Measurements from ENCODE around the gene HTT-AS.

The HTT-AS gene

DNA sequence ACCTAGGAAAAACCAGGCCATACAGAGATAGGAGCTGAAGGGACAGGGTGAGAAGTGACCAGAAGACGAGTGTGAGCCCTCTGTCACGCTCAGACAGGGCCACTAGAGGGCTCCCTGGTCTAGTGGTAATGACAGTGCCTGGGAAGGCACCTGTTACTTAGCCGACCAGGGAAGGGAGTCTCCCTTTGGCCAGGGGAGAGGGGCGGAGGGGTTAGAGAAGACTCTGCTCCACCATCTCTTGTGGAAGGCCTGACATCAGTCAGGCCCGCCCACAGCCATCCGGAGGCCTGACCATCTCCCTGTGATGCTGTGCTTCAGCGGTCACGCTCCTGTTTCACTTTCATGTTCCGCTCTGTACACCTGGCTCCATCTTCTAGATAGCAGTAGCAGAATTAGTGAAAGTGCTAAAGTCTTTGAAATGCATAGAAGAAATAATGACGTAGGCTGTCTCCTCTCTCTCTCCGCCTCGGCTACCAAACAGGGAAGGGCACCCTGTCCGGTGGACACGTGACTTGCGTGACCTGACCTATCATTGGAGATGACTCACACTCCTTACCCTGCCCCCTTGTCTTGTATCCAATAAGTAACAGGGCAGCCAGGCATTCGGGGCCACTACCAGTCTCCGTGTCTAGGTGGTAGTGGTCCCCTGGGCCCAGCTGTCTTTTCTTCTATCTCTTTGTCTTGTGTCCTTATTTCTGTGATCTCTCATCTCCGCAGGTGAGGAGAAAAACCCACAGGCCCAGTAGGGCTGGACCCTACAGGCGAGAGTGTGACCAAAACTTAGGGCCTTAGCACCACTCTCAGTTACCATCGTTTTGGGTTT is 26.7 kb downstream of the HTT-AS start:
- peak; percentile 62 for DNase-seq

DNA sequence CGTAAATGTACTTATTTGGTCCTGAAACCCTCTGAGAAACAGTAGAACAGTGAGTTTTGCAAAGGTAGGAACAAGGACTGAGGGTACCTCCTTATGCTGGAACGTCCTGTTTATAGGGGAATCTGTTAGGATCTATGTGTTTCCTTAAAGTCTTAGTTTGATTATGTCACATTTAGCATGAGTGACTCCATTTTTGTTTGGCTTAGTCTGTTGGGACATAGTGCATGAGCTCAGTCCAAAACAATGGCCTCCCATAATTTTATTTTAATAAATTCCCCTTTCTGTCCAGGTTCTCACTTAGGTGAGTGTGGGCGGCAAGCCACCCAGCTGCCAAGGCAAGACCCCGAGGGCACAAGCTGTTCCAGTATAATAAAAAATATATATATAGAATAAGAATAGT is 27.7 kb downstream of the HTT-AS start:
- no peak for DNase-seq

DNA sequence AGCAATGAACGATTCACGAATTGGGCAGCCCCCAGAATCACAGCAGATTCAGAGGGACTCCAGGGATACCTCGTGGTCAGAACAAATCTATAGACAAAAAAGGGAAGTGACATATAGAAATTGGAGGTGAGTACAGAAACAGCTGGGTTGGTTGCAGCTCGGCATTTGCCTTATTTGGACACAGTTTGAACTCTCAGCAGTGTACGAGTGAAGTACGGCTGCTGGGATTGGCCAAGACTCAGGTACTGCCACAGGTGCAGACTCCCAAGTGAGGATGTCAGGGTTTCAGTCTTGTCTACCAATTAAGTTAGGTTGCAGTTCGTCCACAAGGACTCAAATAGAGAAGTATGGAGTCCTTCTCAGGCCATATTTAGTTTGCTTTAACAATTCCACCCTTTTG is 28.2 kb downstream of the HTT-AS start:
- peak; percentile 13 for DNase-seq

DNA sequence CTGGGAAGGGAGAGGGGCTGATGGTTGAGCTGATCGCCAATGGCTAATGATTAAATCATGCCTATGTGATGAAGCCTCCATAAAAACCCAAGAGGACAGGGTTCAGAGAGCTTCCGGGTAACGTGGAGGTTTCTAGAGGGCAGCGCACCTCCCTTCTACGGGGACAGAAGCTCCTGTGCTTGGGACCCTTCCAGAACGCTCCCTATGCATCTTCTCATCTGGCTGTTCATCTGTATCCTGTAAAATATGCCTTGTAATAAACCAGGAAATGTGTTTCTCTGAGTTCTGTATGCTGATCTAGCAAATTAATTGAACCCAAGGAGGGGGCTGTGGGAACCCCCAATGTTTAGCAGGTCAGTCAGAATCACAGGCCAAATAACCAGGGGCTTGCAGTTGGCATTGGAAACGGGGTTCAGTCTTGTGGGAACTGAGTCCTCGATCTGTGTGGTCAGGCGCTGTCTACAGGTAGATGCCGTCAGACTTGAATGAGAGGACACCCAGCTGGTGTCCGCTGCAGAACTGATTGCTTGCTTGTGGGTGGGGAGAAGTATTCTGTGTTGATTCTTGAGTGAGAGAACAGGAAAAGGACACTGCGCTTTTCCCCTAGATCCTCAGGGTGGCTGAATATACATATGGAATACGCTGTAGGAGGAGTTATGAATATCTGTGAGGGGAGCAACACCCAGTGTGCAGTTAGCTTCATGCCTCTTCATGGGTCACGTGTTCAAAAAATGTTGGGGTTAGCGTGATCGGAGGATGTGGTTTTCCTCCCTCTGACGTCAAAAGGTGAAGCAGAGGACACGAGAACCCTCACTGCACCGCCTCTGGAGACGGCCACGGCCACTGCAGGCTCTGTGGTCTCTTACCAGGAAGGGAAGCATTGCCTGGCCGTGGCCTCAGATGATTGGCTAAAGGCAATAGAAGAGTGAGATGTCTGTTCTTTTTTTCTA is 29.2 kb downstream of the HTT-AS start:
- DNase-seq: peak; percentile 82

DNA sequence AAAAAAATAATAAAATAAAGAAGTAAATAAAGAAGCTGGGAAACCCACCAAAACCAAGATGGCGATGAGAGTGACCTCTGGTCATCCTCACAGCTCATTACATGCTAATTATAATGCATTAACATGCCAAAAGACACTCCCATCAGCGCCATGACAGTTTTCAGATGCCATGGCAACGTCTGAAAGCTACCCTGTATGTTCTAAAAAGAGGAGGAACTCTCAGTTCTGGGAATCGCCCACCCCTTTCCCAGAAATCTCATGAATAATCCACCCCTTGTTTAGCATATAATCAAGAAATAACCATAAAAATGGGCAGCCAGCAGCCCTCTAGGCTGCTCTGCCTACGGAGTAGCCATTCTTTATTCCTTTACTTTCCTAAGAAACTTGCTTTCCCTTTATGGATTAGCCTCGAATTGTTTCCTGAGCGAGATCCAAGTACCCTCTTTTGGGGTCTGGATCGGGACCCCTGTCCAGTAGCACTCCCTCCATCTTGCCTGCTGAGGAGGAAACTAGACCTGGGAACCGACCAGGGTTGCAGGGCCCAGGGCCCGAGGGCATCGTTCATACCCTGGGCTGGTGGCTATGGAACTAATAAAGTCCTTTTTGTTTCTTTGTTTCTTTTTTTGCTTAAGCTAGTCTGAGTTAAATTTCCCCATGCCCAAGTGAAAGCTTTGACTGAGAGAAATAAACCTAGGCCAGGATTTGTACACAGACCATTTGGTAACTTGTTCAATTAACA is 30.9 kb downstream of the HTT-AS start:
- peak; percentile 15 for DNase-seq

DNA sequence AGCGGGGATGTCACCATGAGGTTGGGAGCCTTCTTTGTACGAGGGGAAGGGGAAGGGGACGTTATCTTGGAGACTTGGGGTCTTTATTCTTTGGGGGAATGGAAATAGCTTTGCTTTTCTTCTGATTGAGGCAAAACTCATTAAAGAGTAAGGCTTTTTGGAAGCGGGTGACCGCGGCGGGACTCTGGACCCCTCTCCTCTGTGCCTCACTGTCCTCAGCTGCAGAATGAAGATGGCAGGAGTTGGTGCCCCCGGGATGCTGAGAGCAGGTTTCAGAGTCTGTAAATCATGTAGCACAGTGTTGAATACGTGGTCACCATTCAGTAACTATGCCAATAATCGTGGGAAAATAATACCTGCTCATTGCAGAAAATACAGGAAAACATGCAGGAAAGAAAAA is 32.1 kb downstream of the HTT-AS start:
- DNase-seq: no peak

DNA sequence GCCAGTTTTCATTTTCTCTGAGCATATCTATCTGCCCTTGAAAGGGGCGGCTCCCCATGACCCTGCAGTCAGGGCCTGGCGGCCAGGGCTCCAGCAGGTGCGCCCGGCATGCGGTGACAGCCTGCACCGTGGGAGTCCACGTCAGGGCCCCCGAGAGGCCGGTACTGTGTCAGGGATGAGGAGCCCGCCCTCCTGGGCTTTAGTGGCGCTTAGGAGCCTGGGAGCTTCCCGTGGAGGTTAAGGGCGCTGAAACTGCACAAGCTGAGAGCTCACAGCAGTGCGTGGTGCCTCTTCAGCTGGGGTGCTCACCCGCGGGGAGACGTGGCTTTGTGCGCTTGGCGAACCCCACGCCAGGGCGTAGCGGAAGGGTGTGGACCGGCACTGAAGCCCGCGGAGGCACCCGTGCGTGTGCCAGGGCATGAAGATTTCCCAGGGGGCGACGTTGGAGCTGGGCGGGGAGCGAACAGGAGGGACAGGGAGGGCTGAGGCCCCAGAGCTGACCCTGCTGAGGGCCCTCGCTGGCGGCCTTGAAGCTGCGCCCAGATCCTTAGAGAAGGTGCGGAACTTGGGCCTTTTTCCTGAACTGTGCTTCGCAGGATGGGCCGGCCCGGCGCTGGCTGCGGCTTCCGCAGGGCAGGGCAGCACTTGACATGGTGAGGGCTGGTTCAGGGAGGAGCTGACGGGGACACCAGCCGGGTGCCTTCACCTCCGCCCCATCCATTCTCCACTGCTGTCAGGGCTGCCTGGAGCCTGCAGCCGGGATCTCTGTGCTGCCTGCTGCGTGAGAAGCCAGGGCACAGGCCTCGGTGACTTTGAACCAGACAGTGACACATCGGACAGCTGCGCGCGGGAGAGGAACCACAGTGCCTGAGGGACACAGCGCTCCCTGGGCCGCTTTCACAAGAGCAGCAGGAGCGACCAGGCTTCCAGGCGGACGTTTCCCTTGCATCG is 32.9 kb downstream of the HTT-AS start:
- DNase-seq: peak; percentile 77

DNA sequence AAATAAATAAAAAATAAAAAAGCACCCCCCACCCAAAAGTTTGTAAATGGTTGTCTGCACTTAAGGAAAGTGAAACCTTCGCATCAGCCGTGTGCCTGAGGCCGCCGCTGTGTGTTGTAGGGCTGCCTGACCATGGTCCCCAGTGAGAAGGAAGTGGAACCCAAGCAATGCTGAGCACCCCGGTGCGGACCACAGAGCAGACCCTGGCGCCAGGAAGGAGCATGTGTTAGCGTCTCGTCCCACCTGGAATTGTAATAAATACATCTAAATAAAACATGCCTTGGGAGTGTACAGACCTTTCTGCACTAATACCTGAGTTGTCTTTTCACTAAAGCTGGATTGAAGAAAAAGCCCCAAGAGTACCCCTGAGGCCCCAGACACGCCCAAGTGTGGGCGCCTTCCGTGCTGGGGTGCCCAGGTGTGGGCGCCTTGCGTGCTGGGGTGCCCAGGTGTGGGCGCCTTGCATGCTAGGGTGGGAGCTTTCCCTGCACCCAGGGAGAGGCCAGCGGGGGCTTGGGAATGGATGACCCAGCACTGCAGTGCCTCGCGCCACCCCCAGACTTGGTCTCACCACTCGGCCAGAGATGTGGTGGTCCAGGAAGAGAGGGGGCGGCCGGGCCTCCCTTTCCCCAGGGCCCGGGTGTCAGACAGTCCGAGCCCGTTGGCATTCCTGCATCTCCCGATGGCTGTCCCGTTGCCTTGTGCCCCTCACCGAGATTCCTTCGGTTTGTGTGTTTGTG is 33.7 kb downstream of the HTT-AS start:
- no peak for DNase-seq

DNA sequence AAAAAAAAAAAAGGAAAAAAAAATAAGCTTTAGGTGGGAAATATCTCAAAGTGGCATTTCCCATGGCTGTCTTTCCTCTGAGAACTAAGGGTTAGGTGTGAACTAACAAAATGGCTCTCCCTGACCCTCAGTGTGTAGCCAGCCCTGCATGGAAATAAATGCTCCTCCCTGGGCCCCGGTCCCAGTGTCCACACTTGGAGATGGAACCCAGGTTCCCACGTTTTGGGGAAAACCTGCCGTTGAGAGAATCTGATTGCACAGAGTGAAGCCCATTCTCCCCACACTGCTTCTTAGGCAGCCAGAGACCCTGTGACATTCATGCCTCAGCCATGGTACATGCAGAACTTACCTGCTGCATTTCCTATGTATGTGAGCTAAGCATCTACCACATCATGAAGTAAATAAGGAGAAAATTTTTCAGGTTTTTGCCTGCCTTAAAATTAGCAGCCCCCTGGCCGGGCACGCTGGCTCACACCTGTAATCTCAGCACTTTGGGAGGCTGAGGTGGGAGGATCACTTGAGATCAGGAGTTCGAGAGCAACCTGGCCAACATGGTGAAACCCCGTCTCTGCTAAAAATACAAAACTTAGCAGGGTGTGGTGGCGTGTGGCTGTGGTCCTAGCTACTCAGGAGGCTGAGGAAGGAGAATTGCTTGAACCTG is 34.5 kb downstream of the HTT-AS start:
- no peak for DNase-seq

DNA sequence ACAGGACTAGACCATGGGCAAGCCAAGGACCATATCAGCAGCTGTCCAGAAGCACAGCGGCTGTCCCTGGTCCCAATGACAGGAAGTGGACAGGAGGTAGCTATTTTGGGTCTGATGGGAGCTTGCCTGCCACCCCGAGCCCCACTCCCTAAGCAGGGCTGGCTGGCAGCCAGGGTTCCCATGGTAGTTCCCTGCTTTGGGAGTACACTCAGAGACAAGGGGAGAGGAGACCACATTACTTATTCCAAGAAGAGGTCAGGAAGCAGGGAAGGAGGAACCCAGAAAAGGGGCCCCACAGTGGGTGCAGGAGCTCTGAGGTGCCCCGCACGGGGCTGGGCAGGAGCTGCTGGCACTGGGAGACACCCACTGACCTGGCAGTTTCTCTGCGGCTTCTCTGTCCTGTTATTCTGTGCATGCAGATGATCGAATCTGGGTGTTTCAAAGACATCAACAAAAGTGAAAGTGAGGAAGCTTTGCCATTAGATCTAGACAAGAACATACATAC is 36.3 kb downstream of the HTT-AS start:
- peak; percentile 56 for DNase-seq

DNA sequence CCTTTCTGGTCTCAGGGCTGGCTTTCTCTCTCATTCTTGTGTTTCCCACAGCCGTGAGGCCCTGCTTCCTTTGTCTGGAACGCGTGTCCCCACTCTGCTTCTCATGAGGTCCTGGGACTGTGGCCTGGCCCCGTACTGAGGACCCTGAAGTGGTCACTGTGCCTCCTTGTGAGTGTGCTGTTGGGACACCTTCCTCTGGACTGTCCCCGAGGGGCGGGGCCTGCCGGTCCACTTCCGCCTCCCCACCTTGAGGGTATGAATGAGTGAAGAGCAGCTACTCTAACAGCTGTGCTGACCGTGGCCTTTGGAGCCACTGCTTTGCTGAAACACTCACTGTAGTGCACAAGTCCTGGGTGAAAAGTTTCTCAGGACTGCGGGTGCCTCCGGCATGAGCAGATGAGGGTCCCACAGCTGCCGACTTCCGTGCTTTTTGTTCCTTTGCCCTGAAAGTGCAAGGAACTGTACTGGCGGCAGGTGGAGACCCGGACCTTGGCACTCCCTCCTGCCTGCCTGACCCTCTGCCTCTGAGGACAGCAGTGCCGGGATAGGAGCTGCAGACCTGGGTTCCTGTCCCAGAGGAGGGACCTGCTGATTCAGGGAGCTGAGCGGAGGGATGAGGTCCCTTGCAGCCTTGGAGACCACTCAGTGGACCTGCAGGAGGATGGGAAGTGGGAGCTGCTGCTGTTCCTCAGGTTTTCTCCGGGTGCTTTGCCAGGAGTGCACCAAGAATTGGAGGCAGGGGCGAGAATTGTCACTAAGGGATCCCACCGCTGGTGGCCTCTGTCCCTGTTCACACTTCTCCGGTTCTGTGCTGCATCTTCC is 38.0 kb downstream of the HTT-AS start:
- DNase-seq: no peak

DNA sequence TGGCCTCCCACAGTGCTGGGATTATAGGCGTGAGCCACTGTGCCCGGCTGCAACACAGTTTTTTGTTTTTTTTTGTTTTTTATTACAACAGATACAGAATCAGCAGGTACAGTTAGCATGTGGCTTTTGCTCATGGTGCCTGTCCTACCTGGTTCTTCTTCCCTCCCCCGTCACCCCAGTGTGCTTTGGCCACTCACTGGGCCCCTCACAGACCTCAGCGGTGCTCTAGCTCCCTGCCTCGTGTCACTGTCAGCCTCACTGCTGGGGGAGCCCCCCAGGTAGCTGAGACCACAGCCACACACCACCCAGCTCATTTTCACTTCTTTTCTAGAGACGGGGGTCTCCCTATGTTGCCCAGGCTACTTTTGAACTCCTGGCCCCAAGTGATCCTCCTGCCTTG is 38.7 kb downstream of the HTT-AS start:
- DNase-seq: no peak

DNA sequence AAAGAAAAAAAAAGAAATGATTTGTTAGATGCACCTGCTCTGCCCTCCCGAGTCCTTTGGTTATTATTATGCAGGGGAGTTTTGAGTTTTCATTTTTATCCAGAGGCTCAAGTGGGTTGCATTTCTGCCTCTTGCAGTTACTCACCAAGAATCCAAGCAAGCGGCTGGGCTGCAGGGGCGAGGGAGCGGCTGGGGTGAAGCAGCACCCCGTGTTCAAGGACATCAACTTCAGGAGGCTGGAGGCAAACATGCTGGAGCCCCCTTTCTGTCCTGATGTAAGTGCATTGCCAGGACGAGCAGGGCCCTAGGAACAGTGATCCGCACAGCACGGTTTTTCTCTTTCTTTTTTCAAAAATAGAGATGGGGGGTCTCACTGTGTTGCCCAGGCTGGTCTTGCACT is 39.1 kb downstream of the HTT-AS start:
- DNase-seq: no peak

DNA sequence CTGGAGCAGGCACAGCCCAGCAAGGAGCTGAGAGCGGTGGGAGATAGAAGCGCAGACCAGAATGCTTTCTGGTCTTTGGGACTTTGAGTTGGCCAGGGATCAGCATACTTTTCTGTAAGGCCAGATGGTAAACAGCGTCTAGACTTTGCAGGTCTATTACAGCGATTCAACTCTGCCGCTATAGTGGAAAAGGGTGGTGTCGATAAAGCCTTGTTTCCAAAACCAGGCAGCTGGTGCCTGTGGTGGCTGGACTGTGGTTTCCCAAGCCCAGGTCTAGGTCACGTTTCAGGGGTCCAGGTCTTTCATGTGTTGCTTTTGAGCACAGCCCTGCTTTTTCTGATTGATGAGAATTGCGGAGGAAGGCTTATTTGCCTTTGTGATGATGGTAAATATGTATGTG is 40.1 kb downstream of the HTT-AS start:
- no peak for DNase-seq

DNA sequence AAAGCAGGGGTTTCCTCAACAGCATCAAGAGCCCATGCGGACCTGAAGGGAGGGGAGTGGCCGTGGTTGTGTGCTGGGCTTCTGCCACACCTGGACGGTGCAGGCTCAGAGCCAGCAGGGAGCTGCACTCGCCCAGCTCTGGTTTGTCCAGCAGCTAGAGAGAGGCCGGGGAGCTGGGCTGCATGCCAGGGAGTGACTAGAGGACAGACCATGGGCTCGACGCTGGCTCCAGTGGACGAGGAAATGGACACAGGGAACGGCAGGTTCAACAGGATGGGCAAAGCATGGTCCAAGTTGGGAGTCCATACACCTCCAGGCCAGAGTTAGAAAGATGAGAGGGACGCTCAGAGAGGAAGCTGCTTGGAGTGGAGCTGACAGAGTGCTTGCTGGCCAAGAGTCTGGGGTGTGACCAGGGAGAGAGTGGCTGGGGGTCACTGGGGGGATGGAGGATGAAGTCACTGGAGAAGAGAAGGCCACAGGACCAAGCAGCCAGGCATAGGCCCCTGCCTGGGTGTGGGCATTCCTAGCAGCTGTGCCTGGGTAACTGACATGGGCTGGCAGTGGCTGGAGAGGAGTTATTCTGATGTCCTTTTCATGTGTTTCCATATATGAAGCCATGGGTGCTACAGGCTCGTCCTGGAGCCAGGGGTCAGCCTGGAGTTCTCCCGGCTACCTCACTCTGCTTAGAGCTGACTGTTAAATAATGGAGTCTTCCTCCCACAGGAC is 42.8 kb downstream of the HTT-AS start:
- DNase-seq: no peak

DNA sequence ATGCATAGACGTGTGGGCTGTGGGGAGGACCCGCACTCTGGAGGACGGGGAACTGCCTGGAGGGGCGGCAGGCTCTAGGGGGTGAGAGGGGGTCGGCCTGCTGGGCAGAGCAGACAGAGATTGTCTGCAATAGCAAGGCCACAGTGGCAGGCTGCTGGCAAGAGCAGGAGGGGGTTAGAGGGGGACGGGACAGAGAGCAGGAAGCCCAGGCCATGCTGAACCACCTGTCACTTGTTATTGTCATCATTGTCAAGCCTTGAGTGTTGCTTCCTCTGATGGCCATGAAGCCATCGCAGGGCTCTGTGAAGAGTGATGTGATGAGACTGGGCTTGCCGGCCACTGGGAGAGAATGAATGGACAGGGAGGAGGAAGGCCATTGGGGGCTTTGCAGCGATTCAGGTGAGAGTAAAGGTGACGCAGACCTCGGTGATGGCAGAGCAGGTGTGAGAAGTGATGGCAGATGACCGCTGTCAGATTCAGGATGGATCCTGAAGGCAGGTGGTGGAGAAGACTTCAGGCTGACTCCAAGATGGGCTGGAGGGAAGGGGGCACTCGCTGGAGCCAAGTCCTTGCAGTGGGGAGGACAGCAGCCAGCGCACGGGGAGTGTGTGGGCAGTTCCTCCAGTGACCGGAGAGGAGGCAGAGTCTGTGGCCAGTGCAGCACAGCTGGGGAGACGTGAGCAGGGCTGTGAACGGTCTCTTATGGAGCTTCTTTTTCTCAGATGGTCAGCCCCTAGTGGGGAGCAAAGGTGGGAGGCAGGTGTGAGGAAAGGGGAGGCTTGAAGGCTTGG is 43.6 kb downstream of the HTT-AS start:
- no peak for DNase-seq

DNA sequence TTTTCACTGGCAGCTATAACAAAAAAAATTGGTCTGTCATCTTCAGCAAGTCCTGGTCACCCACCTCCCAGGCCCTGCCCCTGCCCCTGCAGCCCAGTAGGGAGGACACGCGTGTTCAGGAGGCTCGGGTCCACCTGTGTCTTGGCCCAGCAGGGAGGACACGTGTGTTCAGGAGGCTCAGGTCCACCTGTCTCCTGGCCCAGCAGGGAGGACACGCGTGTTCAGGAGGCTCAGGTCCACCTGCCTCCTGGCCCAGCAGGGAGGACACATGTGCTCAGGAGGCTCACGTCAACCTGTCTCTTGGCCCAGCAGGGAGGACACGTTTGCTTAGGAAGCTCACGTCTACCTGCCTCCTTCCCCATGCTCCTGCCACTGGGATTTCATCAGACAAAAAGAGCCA is 44.9 kb downstream of the HTT-AS start:
- DNase-seq: no peak

DNA sequence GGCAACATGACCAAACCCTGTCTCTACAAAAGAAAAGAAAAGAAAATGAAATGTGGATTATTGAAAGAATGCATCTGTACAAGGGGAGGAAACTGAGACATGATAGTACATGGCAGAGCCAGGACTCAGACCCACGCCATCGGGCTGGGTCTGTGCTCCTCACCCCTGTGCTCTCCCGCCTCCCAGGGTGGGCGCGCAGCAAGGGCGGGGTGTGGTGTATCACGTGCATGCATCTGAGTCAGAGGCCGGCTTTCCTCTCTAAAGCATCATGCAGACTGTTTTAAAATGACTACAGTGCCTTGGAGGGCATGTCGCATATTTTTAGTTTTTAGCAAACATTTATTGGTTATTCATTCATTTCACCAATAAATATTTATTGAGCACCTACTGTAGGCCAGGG is 47.8 kb downstream of the HTT-AS start:
- DNase-seq: no peak
